Dermis microvascular lymphatic vessel endothelial cell (primary cell): ENCODE data around the gene SLC4A4. TPM values are rescaled to one million over a fixed set of nuclear protein-coding genes. Genes with fewer than 3 reads are reported as not detected.

Experiments
- DNase-seq, 2 donors: peaks; one replicate each; pipeline versions ENCODE4 v3.0.0 to v3.0.0-alpha.2; 2010; ENCODE audit warnings: low read depth in 2 of 2
- total RNA-seq: library from RNA; depleted of rRNA; stranded (reverse); fragments of >200 nt; gene quantifications from 2 replicates; pipeline ENCODE4 v1.2.1, GENCODE V29; 2014

The SLC4A4 gene
- not detected in 2 replicates for total RNA-seq

GRCh38 chr4:71338846-71339593 lies at the start of gene SLC4A4:
SLC4A4 (plus strand) TSS chr4:71339020.
- no peak for DNase-seq

- no peak for DNase-seq
Measured at GRCh38 chr4:71290074-71290473, 48.7 kb upstream of the SLC4A4 start.

GRCh38 chr4:71290476-71290875 lies 48.3 kb upstream of the SLC4A4 start:
- no peak for DNase-seq

- DNase-seq = no peak
Measured at GRCh38 chr4:71292228-71292627, 46.6 kb upstream of the SLC4A4 start.

- no peak for DNase-seq
Measured at GRCh38 chr4:71293705-71294104, 45.1 kb upstream of the SLC4A4 start.

GRCh38 chr4:71294301-71294700 lies 44.5 kb upstream of the SLC4A4 start:
- no peak for DNase-seq

- DNase-seq = no peak
Measured at GRCh38 chr4:71296945-71297344, 41.9 kb upstream of the SLC4A4 start.

- no peak for DNase-seq
Measured at GRCh38 chr4:71300362-71300761, 38.5 kb upstream of the SLC4A4 start.

- no peak for DNase-seq
Measured at GRCh38 chr4:71300964-71301363, 37.9 kb upstream of the SLC4A4 start.

- no peak for DNase-seq
Measured at GRCh38 chr4:71303287-71303686, 35.5 kb upstream of the SLC4A4 start.

GRCh38 chr4:71303850-71304249 lies 35.0 kb upstream of the SLC4A4 start:
- no peak for DNase-seq

GRCh38 chr4:71304289-71304850 lies 34.5 kb upstream of the SLC4A4 start:
- no peak for DNase-seq

- DNase-seq = no peak
Measured at GRCh38 chr4:71307729-71308128, 31.1 kb upstream of the SLC4A4 start.

- no peak for DNase-seq
Measured at GRCh38 chr4:71322425-71322824, 16.4 kb upstream of the SLC4A4 start.

- no peak for DNase-seq
Measured at GRCh38 chr4:71333368-71333767, 5.5 kb upstream of the SLC4A4 start.

- DNase-seq = no peak
Measured at GRCh38 chr4:71333960-71334359, 4.9 kb upstream of the SLC4A4 start.

- no peak for DNase-seq
Measured at GRCh38 chr4:71334465-71334882, 4.3 kb upstream of the SLC4A4 start.

- DNase-seq = no peak
Measured at GRCh38 chr4:71343670-71344466, 5.0 kb downstream of the SLC4A4 start.

- no peak for DNase-seq
Measured at GRCh38 chr4:71346710-71347109, 7.9 kb downstream of the SLC4A4 start.

- no peak for DNase-seq
Measured at GRCh38 chr4:71348586-71348985, 9.8 kb downstream of the SLC4A4 start.

- DNase-seq = no peak
Measured at GRCh38 chr4:71355045-71355444, 16.2 kb downstream of the SLC4A4 start.

GRCh38 chr4:71355971-71356370 lies 17.2 kb downstream of the SLC4A4 start:
- no peak for DNase-seq
